ENCODE data around the gene ATP6V1F.

Gene ATP6V1F

DNA sequence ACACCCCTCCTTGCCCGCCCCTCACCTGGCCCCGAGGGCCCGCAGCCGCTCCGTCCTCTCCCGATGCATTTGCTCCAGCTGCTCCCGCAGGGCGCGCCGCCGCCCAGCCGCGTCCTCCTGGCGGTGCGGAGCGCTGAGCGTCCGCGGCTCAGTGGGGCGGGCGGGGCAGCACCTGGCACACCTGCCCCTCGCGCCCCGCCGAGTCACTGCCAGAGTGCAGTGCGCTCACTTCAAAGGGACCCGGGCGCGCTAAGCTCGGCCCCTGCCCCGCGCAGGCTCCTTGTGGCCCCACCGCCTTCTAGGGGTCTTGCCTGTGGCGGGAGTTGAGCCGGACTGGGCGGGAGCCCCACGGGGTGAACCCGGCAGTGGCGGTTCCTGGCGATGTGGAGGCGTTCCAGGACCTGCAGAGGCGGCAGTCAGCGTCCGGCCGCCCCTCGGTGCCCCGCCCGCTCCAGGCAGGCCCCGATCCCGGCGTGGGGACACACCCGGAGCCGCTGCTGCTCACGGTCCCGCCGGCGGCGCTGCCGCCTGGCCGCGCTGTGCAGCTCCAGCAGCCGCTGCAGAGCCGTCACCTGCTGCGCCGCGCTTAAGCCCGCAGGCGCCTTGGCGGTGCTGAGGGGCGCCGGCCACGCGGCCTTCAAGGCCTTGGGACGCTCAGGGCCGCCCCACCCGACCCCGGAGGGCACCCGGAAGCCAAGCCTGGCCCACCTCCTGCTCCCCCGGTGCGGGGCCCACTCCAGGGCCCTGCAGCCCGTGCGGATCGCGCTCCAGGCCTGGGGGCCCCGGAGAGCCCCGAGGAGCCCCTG is 6.7 kb downstream of the ATP6V1F start:
- ATAC-seq (peak; percentile 85), DNase-seq (peak; percentile 55)

DNA sequence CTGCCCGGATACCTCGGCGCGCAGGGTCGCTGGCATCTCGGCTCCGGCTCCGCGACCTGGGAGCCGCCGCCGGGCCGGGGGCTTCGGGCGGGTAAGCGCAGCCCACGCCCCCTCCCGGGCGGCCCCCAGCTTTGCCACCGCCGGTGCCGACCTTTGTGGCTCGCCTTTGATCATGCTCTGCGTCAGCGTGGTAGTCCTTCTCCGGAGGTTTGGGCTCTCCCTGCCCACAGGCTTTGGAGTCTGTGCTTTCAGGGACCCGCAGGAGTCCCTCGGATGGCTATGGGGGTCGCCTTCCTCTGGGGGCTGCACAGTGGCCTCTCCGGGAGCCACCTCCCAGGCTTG is 7.3 kb downstream of the ATP6V1F start:
- peak; percentile 47 for DNase-seq
- ATAC-seq = peak; percentile 53

DNA sequence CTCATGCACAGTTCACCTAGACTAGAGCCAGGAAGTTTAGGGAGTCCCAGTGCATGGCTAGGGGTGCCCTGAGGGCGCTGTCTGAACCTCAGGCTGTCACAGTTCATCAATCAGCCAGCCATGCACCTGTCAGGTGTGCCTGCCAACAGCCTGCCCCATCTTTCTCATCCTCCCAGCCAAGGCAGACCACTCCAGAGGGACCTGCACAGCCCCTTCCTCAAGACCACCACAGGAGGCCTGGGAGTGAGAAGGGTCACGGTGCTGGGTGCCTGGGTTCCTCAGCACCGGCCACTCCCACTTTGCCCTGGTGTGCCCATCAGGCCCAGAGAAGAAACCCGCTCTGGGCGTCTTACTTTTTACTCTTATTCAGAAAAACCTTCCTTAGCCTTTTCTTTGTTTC is 8.4 kb downstream of the ATP6V1F start:
- no peak for ATAC-seq
- DNase-seq = no peak

DNA sequence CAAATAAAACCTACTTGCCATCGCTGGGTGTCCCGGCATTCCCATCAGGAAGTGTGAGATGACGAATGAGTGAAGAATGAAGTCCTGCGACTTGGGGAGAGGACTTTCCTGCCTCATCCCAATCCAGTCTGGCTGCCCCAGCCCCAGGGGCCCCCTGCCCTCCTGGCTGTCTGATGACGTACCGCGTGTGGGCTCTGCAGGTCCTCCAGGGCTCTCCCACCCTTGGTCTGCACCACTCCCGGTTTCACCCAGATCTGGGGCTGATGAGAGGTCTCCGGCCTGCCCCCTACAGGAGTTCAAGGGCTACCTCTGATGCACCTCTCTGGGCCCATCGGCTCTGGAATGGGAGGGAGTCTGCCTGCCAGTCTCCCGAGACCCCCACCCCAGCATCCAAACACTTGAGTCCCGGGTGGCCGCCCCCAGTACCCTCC is 9.8 kb downstream of the ATP6V1F start:
- no peak for ATAC-seq
- DNase-seq = no peak

DNA sequence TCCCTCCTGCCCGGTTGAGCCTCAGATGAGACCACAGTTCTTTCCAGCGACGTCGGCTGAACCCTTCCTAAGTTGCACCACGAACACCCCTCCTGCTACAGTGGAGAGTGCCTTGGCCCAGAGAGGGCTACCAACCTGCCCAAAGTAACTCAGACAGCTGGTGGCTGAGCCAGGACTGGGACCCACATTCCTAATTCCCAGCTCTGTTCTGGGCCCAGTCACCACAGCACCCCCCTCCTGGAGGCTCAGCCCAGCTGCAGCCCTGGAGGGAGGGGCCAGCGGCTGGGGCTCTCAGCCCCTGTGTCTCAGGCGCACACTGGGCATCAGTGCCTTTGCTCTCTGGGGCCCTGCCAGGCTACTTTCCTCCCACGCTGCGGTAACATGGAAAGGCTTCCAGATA is 10.6 kb downstream of the ATP6V1F start:
- DNase-seq (no peak), ATAC-seq (no peak)

DNA sequence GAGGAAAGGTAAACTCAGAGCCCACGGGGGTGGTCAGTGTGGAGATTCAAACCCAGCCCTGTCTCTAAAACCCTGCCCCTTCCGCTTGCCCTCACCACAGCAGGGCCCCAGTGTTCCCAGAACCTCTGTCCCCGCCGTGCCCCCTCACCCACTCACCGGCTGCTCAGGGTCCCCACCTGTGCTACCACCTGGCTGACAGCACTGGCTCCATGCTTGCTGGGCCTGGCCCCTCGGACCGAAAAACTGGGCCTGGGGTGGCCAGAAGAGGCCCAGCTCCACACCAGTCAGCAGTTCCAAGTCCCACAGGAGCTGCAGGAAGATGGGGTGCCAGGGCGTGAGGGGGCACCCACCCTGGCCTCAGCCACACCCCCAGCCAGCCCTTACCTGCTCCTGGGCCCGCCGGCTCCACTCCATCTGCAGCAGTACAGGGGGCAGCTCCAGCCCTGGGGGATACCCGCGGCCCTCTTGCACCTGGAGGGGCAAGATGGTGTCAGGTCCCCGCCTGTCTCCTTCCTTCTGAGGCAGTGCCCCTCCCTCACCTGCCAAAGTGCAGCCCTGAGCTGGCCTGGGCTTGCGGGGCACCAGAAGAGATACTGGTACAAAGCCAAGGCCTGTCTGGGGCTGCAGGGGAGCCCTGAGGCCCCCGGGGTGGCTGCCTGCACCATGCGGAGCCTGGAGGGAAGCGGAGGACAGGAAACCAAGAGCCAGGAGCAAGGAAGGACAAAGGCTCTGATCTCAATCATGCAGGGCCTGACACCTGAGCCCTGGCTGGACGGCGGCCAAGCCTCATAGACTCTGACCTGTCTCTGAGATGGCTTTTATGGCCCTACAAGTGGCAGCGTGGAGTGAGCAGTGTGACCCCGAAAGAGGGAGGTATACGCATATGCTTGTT is 11.7 kb downstream of the ATP6V1F start:
- ATAC-seq (no peak), DNase-seq (no peak)

DNA sequence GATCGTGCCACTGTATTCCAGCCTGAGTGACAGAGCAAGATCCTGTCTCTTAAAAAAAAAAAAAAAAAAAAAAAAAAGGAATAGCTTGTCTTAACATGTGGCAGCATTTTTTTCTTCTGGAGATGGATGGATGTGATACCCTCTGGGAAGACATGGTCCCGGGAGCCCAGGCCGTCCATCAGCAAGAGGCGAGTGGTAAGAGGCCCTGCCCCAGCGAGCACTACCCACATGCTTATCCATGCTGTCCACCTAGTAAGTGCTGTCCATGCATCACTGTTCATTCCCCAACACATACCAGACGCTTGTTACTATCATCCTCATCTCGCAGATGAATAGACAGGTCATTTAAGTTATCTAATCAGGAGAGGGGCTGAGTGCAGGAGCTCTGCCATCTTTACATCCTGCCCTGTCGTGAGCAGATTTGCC is 12.9 kb downstream of the ATP6V1F start:
- ATAC-seq (no peak), DNase-seq (no peak)

DNA sequence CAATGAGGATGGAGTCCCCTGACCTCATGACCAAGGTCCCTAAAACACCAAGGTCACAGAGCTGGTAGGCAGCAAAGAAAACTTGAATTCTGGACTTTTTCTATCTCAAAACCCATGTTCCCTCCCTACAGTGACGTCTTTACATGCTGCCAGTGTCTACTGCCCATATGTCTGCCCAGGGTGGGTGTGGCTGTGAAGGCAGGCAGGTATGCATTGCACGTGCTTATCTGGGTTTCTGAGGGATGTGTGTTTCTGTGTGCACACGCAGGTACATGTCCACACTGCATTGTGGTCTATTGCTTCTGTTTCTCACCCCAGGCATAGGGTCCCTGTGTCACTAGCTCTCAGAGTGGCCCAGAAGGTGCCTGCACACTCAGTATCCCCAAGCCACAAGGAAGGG is 13.5 kb downstream of the ATP6V1F start:
- DNase-seq = no peak
- ATAC-seq = no peak

DNA sequence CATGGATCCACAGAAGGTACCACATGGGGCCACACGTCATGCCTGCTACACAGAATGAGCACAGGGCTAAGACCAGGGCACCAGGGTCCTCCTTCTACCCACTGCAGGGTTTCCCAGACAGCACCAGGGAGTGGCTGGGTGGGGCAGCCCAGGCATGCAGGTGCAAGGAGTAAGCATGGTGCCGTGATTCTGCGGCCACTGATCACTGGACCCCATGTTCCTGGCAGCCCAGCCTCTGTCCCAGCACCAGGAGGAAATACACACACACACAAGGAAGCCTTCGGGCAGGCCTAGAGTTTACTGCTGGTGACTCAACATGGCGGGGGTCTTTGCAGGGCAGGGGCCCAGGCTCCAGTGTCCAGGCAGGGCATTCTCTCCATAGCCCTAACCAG is 13.9 kb downstream of the ATP6V1F start:
- no peak for DNase-seq

DNA sequence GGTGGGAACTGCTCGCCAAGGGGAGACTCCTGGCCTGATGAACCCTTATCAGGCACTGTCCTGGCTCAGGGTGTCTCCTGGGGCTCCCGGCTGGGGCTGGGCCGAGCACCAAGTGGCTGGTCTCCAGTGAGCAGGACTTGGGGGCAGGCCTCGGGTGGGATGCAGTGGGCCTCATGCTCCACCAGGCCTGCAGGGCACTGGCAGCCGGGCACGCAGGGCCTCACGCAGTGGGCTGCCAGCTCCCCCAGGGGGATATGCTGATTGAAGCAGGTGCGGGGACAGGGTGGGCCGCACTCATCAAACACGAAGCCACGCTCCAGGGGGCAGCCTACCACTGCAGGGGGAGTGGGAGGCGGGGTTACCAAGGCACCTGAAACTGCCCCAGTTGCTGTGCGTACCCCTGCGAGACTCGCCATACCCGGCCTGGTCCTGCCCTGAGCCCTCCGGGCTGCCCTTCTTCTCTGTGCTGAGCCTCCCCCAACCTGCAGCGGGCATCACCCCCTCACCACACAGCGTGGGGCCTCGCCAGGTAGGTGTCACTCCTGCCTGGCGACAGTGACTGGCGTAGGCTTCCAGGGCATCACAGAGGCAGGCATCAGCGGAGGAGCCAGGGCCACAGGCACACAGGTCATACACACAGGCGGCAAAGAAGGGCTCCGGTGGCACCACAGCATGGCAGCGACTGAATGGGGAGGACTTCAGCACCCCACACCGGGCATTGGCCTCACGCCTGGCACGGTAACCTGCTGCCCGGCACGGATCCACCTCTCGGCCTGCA is 14.5 kb downstream of the ATP6V1F start:
- DNase-seq (no peak), ATAC-seq (no peak)

More for the DNA sequence above, 13.9 kb downstream of the ATP6V1F start:
- no peak for ATAC-seq

DNA sequence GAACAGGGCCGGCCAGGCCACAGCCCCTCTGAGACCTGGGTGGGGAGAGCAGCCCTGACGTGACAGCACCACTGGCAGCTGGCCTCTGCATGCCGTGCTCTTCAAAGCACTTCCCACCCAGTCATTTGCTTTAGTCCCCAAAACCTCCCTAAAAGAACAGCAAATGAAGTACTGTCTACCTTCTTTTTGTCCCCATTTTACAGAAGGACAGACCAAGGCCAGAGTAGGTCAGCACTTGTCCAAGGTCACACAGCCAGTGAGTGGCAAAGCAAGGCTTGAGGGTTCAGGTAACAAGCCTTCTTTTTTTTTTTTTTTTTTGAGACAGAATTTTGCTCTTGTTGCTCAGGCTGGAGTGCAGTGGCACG is 15.1 kb downstream of the ATP6V1F start:
- no peak for ATAC-seq
- DNase-seq = no peak

DNA sequence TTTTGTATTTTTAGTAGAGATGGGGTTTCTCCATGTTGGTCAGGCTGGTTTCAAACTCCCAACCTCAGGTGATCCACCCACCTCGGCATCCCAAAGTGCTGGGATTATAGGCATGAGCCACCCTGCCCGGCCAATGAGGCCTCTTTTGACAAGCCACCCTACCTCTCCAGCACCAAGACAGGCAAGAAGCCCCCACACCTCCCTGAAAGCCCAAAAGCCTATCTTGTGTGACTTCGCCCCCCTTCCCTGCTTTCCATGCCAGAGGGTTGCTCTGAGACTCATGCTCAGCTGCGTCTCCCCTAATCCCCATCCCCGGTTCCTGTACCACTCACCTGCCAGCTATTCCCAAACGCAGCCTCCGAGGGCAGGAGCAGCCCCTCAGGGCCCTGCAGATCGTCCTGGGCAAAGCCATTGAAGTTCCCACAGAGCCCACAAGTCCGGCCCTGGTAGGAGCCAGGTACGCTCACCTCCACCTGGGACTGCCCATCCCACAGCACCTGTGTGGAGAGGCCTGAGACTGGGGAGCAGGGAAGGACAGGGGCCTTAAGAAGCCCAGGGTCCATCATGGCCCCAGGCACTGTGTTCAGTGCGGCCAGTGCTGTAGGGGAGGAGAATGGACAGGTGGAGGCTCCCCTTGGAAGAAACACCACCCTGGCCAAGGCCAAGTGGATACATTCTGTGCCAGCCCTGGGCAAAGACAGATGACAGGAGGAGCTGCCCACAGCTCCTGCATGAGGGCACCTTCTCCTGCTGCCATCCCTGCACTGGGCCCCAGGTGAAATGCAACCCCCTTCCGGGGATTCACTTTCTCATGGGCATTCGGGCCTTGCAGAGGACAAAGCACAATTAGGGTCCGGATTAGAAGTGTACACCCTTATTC is 15.8 kb downstream of the ATP6V1F start:
- ATAC-seq (no peak), DNase-seq (no peak)

DNA sequence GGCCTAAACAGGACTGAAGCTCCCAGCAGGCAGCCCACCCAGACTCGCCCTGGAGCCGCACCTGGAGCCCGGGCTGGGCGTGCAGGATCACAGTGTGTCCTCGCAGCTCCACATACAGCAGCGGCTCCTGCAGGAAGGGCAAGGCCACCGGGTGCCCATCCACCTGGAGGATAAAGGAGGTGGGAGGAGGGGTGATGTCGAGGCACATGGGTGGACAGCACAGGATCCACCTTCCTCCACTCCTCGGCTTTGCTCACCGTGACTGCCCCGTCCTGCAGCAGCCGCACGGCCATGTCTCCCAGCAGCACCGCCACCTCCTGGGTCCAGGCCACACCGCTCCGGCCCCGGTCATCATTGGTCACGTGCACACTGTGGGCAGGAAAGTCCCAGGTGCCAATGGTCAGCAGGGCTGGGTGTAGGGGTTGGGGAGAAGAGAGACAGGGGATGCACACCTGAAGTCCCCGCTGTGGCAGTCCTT is 16.8 kb downstream of the ATP6V1F start:
- no peak for ATAC-seq
- no peak for DNase-seq

DNA sequence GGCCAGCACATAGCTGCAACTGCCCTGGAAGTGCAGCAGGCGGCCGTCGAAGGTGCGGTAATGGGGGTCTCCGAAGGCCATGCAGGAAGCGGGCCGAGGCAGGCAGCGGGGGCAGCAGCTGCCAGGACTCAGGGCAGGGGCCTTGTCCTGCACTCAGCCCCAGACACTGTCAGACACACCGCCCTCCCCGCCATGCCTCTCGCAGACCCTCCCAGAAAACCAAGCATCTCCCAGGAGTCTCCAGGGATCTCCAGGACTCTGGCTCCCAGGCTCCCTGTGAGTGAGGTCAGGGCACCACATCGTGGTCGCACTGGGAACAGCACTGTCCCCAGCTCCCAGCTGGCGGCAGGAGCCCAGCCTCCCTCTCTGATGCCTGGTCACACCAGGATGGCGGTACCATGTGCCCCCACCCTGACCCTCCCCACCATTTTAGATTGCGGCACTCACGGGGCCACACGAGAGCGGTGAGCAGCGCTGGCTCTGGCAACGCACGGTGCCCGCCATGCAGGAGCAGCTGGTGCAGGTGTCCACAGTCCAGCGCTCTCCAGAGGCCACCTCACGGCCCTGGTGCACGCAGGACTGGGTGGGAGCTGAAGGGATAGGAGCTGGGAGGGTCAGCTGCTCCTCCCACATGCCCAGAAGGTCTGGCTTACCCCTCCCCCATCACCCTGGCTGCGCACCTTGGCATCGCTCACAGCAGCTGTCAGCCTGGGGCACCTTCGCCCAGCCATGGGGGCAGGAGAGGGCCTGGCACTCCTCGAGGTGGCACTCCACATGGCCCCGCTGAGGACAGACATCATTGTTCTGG is 17.5 kb downstream of the ATP6V1F start:
- ATAC-seq (peak; percentile 24), DNase-seq (peak; percentile 43)

DNA sequence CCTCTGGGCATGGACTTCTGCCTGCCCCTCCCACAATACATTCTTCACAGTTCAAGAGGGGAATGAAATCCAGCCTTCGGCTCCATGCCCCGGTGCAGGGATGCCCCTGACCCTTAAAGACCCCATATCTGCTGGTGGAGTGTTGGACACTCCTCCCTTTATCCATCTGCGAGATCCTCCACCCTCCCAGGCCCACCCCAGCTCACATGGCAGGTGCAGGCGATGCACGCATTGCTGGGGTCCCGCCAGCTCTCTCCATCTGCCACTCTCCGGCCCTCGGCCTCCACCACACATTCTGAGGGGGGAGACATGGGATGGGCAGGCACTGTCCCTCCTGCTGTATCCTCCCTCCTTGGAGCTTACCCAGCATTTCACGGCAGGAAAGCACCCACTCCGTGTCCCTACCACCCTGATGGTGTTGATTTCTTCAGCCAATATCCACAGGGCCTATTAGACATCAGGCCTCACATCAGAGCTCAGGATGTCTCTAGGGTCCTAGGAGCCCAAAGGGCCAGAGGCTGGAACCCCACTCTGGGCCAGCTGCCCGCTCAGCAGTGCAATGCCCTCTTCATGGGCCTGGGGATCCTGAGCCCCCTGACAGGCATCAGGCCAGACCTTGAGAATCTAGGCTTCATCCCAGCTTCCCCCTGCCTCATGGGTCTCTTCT is 18.3 kb downstream of the ATP6V1F start:
- DNase-seq (no peak), ATAC-seq (no peak)

DNA sequence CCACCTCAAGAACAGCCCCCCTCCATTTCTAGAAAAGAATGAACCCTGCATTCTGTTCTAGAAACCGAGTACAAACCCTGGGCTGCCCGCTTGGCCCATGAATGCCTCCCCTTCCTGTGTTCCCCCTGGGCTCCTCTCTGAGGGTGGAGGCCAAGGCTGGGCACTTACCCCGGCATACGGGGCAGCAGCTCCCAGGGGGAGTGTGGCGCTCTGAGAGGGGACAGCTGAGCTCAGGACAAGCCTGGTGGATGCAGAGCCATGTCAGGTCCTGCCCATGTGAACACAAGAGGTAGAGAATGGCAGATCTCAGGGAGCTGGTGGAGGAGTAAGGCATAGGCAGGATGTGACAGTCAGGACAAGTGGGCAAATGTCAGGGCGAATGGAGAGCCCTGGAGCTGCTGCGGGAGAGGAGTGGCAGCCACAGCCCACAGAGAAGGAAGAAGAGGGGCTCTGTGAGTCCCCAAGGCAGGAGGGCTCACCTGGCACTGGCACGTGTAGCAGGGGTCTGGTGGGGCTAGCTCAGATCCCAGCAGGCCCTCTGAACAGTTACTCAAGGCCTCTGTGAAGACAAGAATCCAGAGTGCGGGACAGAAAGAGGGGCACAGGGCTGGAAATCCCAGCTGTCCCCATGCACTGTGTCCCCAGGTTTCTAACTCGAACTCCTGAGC is 18.9 kb downstream of the ATP6V1F start:
- no peak for ATAC-seq
- no peak for DNase-seq

DNA sequence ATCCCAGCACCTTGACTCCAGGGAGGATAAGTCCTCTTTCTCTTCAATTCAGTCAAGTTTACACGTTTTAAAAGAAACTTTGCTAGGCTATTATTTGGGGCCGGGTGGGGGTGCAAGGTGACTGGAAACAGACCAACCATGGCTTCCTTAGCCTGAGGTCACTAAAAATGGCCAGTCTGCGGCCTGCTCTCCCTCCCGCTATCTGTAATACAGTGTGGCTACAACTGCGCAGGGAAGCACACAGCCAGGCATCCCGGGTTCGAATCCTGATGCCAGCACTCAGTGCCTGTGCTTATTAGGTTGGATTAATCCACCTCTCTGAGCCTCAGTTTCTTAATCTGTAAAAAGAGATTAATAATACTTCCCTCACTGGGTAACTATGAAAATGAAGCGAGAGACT is 19.5 kb downstream of the ATP6V1F start:
- ATAC-seq (no peak), DNase-seq (no peak)

DNA sequence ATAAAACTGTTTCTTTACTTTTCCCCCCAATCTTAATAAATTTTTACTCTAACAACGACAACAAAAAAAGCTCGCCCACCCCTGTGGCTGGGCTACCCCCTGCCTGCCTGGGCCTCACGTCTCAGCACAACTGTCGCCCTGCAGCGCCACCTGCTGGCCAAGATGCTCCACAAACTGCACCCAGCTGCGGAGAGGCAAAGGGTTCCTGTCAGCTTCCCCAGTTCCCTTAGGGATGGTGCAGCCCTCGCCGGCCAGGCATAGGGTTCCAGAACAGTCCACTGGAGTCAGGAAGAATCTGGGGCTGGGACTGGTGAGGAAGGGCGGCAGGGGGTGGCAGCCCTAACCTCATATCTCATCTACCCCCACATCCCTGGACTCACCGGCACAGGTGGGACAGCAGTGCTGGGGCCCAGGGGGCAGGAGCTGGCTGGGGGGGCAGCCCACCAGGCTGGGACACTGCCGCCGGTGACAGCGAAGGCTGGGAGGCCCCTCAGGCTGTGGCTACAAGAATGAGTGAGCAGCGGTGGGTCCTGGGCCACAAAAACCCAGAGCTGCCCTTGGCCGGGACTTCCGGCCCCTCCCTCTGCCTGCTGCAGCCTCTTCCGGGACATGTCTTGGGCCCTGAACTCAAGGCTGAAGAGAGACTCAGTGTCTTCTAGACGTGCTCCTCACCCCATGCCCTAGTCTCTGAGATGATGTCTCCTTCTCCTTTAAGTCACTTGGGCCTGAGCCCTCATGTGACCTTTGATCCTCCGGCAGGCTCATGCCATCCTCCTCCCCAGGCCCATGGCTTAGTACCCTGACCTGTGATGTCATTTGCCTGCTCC is 21.2 kb downstream of the ATP6V1F start:
- DNase-seq (peak; percentile 91), ATAC-seq (peak; percentile 70)
